HEK293 (cell line): Measurements from ENCODE around the gene HPS4.

ENCODE experiments used
- CTCF ChIA-PET: fragments of 350-600 bp; formaldehyde crosslinking; extraction: SDS; loops from one replicate; lab custom pipeline; 2021; ENCODE audit warnings: antibody characterized with exemption; lab: Yijun Ruan, JAX
- POLR2A ChIA-PET: fragments of 300-600 bp; formaldehyde crosslinking; extraction: SDS; loops from one replicate; lab custom pipeline; 2020; ENCODE audit warnings: antibody characterized with exemption, inconsistent platforms; lab: Yijun Ruan, JAX
- H3K27ac ChIP-seq: fragments of 200-500 bp; sonication (Bioruptor generic); 2 replicates; pipeline ENCODE4 v1.5.1; 2014; ENCODE audit warnings: low read depth, low read length, control low read depth, inconsistent platforms; ENCODE audit errors: extremely low read depth
- H3K36me3 ChIP-seq, 2 experiments: fragments of 200-500 bp in 1 of 2; sonication (Bioruptor generic) in 1 of 2; 1 replicate in 1 of 2; 2 replicates in 1 of 2; pipeline ENCODE4 v1.5.1; 2014 to 2017; ENCODE audit warnings: inconsistent platforms in 2 of 2, low read length in 2 of 2; ENCODE audit not compliant: control insufficient read depth in 2 of 2, insufficient read depth in 1 of 2
- H3K4me1 ChIP-seq: fragments of 200-500 bp; sonication (Bioruptor generic); 2 replicates; pipeline ENCODE4 v1.5.1; 2014; ENCODE audit warnings: mild to moderate bottlenecking, low read length, inconsistent platforms; ENCODE audit not compliant: control insufficient read depth, insufficient read depth
- H3K4me3 ChIP-seq: 2 replicates; pipeline ENCODE4 v1.5.1; 2011; ENCODE audit warnings: low read depth, mild to moderate bottlenecking, control low read depth, low read length, moderate library complexity
- H3K9me3 ChIP-seq: fragments of 200-500 bp; sonication (Bioruptor generic); 2 replicates; pipeline ENCODE4 v1.5.1; 2014; ENCODE audit warnings: low read depth, low read length, inconsistent platforms; ENCODE audit not compliant: control insufficient read depth, insufficient read depth
- GLIS2 ChIP-seq: fragments of 450-650 bp; formaldehyde crosslinking; IDR thresholded peaks from 2 replicates; pipeline ENCODE4 v1.5.1; 2016; ENCODE audit warnings: missing biosample characterization, missing genetic modification characterization
- ZNF114 ChIP-seq: fragments of 450-650 bp; formaldehyde crosslinking; IDR thresholded peaks from 2 replicates; pipeline ENCODE4 v1.5.0; 2017; ENCODE audit warnings: missing biosample characterization, missing genetic modification characterization
- ZNF202 ChIP-seq: fragments of 450-650 bp; formaldehyde crosslinking; IDR thresholded peaks from 2 replicates; pipeline ENCODE4 v1.5.1; 2016; ENCODE audit warnings: missing biosample characterization, missing genetic modification characterization, borderline replicate concordance
- ZNF335 ChIP-seq: fragments of 450-650 bp; formaldehyde crosslinking; conservative IDR thresholded peaks from 2 replicates; pipeline ENCODE4 v1.5.1; 2016; ENCODE audit warnings: missing biosample characterization, missing genetic modification characterization
- ZNF48 ChIP-seq: fragments of 450-650 bp; formaldehyde crosslinking; IDR thresholded peaks from 2 replicates; pipeline ENCODE4 v1.5.1; 2016; ENCODE audit warnings: missing biosample characterization, missing genetic modification characterization
- ZNF544 ChIP-seq: fragments of 450-650 bp; formaldehyde crosslinking; IDR thresholded peaks from 2 replicates; pipeline ENCODE4 v1.5.0; 2017; ENCODE audit warnings: missing biosample characterization, missing genetic modification characterization
- ZNF837 ChIP-seq: fragments of 450-650 bp; formaldehyde crosslinking; IDR thresholded peaks from 2 replicates; pipeline ENCODE4 v1.5.1; 2016; ENCODE audit warnings: missing biosample characterization, missing genetic modification characterization
- TF ChIP-seq, protein P1 (sequence below): fragments of 450-650 bp; formaldehyde crosslinking; optimal IDR thresholded peaks from 2 replicates; pipeline ENCODE3; 2016; ENCODE audit warnings: missing biosample characterization, mild to moderate bottlenecking, missing genetic modification characterization
- TF ChIP-seq, protein P2 (sequence below): fragments of 450-650 bp; formaldehyde crosslinking; IDR thresholded peaks from 2 replicates; pipeline ENCODE4 v1.5.1; 2016; ENCODE audit warnings: missing biosample characterization, missing genetic modification characterization
- TF ChIP-seq, protein P3 (sequence below): fragments of 450-650 bp; formaldehyde crosslinking; conservative IDR thresholded peaks from 2 replicates; pipeline ENCODE4 v1.5.1; 2016; ENCODE audit warnings: low read depth, missing biosample characterization, missing genetic modification characterization
- TF ChIP-seq, protein P4 (sequence below): fragments of 450-650 bp; formaldehyde crosslinking; IDR thresholded peaks from 2 replicates; pipeline ENCODE4 v1.5.1; 2017; ENCODE audit warnings: missing biosample characterization, missing genetic modification characterization
- TF ChIP-seq, protein P5 (sequence below): fragments of 450-650 bp; formaldehyde crosslinking; IDR thresholded peaks from 2 replicates; pipeline ENCODE4 v1.5.1; 2016; ENCODE audit warnings: missing biosample characterization, missing genetic modification characterization

Gene HPS4

DNA sequence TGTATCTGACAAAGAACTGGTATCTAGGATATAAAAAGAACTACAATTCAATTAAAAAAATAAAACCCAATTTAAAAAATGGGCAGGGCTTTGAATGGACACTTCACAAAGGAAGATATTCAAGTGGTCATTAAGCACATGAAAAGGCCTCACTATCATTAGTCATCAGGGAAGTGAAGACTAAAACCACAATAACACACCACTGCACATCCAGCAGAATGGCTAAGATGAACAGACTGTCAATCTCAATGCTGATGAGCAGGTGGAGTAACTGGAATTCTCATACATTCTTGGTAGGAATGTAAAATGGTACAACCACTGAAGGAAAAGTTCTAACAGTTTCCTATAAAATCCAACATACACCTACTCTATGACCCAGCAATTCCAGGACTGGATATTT lies 8.9 kb downstream of the HPS4 start (continued):
- TF ChIP-seq, protein P1, sequence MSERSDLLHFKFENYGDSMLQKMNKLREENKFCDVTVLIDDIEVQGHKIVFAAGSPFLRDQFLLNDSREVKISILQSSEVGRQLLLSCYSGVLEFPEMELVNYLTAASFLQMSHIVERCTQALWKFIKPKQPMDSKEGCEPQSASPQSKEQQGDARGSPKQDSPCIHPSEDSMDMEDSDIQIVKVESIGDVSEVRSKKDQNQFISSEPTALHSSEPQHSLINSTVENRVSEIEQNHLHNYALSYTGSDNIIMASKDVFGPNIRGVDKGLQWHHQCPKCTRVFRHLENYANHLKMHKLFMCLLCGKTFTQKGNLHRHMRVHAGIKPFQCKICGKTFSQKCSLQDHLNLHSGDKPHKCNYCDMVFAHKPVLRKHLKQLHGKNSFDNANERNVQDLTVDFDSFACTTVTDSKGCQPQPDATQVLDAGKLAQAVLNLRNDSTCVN (tag by site-specific recombination): no peak

DNA sequence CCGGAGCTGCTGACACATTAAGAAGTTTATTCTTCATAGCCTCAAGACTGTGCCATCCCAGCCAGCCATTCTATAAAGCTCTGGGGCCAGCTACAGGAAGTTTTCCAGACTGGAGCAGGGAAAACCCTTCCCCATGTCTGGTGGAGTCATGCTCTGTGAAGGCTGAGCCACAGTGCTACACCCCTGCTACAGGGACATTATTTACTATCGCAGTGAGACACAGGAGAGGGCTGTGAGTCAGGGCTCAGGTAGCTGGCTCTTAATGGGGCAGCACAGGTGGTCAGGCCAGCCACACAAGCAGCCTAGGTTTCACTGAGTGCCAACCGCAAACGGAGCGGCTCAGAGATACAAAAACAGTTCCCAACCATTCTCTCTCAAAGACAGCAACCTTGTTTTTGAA lies 12.1 kb downstream of the HPS4 start:
- no peaks in the 10 kb centered on the region for H3K9me3 ChIP-seq
- peaks cover 49 to 93% of the 10 kb centered on the region in 2 experiments for H3K36me3 ChIP-seq
- no peak overlapping the region for H3K4me3 ChIP-seq
- no peaks in the 10 kb centered on the region for H3K4me1 ChIP-seq
- H3K27ac ChIP-seq: no peak overlapping the region
- ChIA-PET CTCF (interaction anchor here (0.9 to 2.9 kb wide), 3 partner anchors 11 to 111 kb away, joined by 3 to 22 read pairs (median 4); no protein-coding TSS in a partner anchor), POLR2A (interaction anchor here (3.4 kb wide), 1 partner anchor 11 kb away, joined by 27 read pairs; the partner anchor contains the start of genes HPS4 and SRRD)
- TF ChIP-seq, protein P2, sequence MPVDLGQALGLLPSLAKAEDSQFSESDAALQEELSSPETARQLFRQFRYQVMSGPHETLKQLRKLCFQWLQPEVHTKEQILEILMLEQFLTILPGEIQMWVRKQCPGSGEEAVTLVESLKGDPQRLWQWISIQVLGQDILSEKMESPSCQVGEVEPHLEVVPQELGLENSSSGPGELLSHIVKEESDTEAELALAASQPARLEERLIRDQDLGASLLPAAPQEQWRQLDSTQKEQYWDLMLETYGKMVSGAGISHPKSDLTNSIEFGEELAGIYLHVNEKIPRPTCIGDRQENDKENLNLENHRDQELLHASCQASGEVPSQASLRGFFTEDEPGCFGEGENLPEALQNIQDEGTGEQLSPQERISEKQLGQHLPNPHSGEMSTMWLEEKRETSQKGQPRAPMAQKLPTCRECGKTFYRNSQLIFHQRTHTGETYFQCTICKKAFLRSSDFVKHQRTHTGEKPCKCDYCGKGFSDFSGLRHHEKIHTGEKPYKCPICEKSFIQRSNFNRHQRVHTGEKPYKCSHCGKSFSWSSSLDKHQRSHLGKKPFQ (tag by site-specific recombination): no peak
- TF ChIP-seq, protein P3, sequence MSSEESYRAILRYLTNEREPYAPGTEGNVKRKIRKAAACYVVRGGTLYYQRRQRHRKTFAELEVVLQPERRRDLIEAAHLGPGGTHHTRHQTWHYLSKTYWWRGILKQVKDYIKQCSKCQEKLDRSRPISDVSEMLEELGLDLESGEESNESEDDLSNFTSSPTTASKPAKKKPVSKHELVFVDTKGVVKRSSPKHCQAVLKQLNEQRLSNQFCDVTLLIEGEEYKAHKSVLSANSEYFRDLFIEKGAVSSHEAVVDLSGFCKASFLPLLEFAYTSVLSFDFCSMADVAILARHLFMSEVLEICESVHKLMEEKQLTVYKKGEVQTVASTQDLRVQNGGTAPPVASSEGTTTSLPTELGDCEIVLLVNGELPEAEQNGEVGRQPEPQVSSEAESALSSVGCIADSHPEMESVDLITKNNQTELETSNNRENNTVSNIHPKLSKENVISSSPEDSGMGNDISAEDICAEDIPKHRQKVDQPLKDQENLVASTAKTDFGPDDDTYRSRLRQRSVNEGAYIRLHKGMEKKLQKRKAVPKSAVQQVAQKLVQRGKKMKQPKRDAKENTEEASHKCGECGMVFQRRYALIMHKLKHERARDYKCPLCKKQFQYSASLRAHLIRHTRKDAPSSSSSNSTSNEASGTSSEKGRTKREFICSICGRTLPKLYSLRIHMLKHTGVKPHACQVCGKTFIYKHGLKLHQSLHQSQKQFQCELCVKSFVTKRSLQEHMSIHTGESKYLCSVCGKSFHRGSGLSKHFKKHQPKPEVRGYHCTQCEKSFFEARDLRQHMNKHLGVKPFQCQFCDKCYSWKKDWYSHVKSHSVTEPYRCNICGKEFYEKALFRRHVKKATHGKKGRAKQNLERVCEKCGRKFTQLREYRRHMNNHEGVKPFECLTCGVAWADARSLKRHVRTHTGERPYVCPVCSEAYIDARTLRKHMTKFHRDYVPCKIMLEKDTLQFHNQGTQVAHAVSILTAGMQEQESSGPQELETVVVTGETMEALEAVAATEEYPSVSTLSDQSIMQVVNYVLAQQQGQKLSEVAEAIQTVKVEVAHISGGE (tag by site-specific recombination): no peak
- TF ChIP-seq ZNF48 (tag by site-specific recombination): no peak
- TF ChIP-seq ZNF202 (tag by site-specific recombination): no peak
- no peak for TF ChIP-seq GLIS2 (tag by site-specific recombination)
- no peak for TF ChIP-seq ZNF114 (tag by site-specific recombination)
- no peak for TF ChIP-seq ZNF837 (tag by site-specific recombination)

DNA sequence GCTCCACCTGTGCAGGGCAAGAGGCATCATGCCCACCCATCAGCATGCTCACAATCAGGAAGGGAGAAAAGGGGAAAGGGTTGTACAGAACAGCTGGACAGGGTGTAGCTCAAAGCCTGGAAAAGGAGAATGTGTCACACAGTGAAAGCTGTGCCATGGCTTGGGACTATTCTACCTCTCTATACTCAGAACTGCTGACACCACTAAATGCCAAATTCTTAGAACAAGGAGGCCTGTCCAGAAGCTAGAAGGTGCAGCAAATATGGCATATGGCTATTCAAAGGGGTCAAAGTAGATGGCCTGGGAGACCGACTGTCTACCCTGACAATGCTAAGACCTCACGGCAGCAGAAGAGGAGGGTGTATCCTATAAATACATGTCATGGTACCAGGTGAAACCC lies 12.8 kb downstream of the HPS4 start:
- TF ChIP-seq, protein P4, sequence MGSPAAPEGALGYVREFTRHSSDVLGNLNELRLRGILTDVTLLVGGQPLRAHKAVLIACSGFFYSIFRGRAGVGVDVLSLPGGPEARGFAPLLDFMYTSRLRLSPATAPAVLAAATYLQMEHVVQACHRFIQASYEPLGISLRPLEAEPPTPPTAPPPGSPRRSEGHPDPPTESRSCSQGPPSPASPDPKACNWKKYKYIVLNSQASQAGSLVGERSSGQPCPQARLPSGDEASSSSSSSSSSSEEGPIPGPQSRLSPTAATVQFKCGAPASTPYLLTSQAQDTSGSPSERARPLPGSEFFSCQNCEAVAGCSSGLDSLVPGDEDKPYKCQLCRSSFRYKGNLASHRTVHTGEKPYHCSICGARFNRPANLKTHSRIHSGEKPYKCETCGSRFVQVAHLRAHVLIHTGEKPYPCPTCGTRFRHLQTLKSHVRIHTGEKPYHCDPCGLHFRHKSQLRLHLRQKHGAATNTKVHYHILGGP: no peak
- TF ChIP-seq, protein P5, sequence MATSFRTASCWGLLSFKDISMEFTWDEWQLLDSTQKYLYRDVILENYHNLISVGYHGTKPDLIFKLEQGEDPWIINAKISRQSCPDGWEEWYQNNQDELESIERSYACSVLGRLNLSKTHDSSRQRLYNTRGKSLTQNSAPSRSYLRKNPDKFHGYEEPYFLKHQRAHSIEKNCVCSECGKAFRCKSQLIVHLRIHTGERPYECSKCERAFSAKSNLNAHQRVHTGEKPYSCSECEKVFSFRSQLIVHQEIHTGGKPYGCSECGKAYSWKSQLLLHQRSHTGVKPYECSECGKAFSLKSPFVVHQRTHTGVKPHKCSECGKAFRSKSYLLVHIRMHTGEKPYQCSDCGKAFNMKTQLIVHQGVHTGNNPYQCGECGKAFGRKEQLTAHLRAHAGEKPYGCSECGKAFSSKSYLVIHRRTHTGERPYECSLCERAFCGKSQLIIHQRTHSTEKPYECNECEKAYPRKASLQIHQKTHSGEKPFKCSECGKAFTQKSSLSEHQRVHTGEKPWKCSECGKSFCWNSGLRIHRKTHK (tag by site-specific recombination): no peak
- no peak for TF ChIP-seq ZNF335 (tag by site-specific recombination)
- TF ChIP-seq ZNF544 (tag by site-specific recombination): no peak
- Histone ChIP-seq H3K27ac (no peak overlapping the region), H3K9me3 (no peaks in the 10 kb centered on the region), H3K36me3 (peaks cover 42 to 93% of the 10 kb centered on the region in 2 experiments), H3K4me3 (no peak overlapping the region), H3K4me1 (no peaks in the 10 kb centered on the region)
- ChIA-PET POLR2A (interaction anchor here (3.4 kb wide), 1 partner anchor 12 kb away, joined by 27 read pairs; the partner anchor contains the start of genes HPS4 and SRRD), CTCF (interaction anchor here (0.9 to 2.9 kb wide), 4 partner anchors 10 to 110 kb away, joined by 3 to 22 read pairs (median 4); no protein-coding TSS in a partner anchor)
